Gastrocnemius medialis (tissue), 4 donors: ENCODE data around the gene HMGA1. TPM values are rescaled to one million over a fixed set of nuclear protein-coding genes. Genes with fewer than 3 reads are reported as not detected.

Source experiments
- ATAC-seq, 2 donors: fragments of 150-250 bp; one replicate each; pipeline ENCODE4 v1.9.1; 2016
- DNase-seq, 2 donors: peaks; one replicate each; pipeline ENCODE4 v3.0.0-alpha.2; 2019
- H3K27ac ChIP-seq, 4 donors: fragments of 200-600 bp; sonication (generic); 1 replicate in 1 of 4; 2 replicates in 3 of 4; pipeline ENCODE4 v1.5.1; 2016 to 2018; ENCODE audit warnings: mild to moderate bottlenecking in 2 of 4, moderate library complexity in 1 of 4
- H3K27me3 ChIP-seq, 3 donors: fragments of 200-600 bp; sonication (generic) in 2 of 3; 1 replicate in 1 of 3; 2 replicates in 2 of 3; pipeline versions ENCODE4 v1.5.1 to v1.6.0; 2016 to 2019; ENCODE audit warnings: mild to moderate bottlenecking in 1 of 3, moderate library complexity in 1 of 3
- H3K36me3 ChIP-seq, 2 donors: fragments of 200-600 bp; sonication (generic) in 1 of 2; one replicate each; pipeline ENCODE4 v1.5.1; 2017 to 2018
- H3K4me1 ChIP-seq, 2 donors: fragments of 200-600 bp; sonication (generic) in 1 of 2; one replicate each; pipeline ENCODE4 v1.5.1; 2016 to 2017; ENCODE audit warnings: mild to moderate bottlenecking in 2 of 2
- H3K4me3 ChIP-seq, 4 donors: fragments of 200-600 bp; sonication (generic) in 3 of 4; 1 replicate in 1 of 4; 2 replicates in 3 of 4; pipeline ENCODE4 v1.5.1; 2016 to 2019; ENCODE audit warnings: mild to moderate bottlenecking in 2 of 4
- H3K9me3 ChIP-seq, 3 donors: fragments of 200-600 bp; sonication (generic) in 2 of 3; 1 replicate in 1 of 3; 2 replicates in 2 of 3; pipeline ENCODE4 v1.5.1; 2016 to 2019
- POLR2A ChIP-seq, 2 donors: fragments of 450-650 bp; IDR thresholded peaks; one replicate each; pipeline ENCODE4 v1.6.1; 2017; ENCODE audit warnings: antibody characterized with exemption in 2 of 2, mild to moderate bottlenecking in 2 of 2, moderate library complexity in 2 of 2
- in situ Hi-C, 4 donors: fragments of 200-750 bp; cut with MboI; loops; one replicate each; pipeline versions ENCODE4 v1.15.0 to v1.8.0; 2017; ENCODE audit warnings: low sequenced_read_pairs in 4 of 4
- intact Hi-C: fragments of 100-400 bp; cut with DNase I; formaldehyde crosslinking; loops from one replicate; pipeline ENCODE4 v1.15.1; 2023; ENCODE audit warnings: low total_unique reads
- total RNA-seq, 4 donors: library from RNA; depleted of rRNA; stranded (reverse); fragments of >200 nt; gene quantifications; one replicate each; pipeline versions ENCODE4 v1.1.0 to v1.2.3, GENCODE V29; 2016
- TF ChIP-seq, protein P1 (sequence below), 5 experiments: fragments of 450-650 bp in 3 of 5; fragments of 200-600 bp in 2 of 5; sonication (generic) in 2 of 5; IDR thresholded peaks in 4 of 5; conservative IDR thresholded peaks in 1 of 5; 1 replicate in 4 of 5; 2 replicates in 1 of 5; pipeline ENCODE4 v1.5.1; 2016 to 2019; ENCODE audit warnings: antibody characterized with exemption in 5 of 5, mild to moderate bottlenecking in 3 of 5, moderate library complexity in 3 of 5

The HMGA1 gene
- total RNA-seq, 4 donors from 2014 or later: 74.1 to 163 (median 154) TPM

DNA sequence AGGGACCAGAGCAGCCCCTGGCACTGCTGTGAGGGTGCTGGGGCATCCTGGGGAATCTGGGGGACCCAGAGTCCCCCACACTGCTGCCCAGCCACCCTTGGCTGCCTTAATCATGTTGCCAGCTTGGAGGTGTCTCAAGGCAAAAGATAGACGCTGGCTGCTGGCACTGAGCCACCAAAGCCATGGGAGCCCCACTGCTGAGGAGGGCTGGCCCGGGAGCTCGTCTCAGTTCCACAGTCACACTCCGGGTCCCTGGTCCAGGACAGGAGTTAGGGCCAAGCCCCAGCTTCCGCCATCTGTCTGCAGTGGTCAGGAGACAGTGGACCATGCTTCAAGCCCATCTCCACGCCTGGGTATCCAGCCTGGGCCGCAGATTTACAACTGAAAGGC lies 41.0 kb upstream of the HMGA1 start:
- in situ Hi-C loops (loop anchor here in 3 of 4 donors (10.0 to 25.0 kb wide), 3 partner anchors 209 to 417 kb away; no protein-coding TSS in a partner anchor), intact Hi-C loops (loop anchor here (1.0 kb wide), 2 partner anchors 54 to 220 kb away; partner anchors contain the start of gene SMIM29)
- ATAC-seq (no peak), DNase-seq (no peak)
- Histone ChIP-seq H3K27ac (no peak overlapping the region), H3K27me3 (no peaks in the 10 kb centered on the region), H3K4me1 (peaks cover 3 to 5% of the 10 kb centered on the region in 2 donors), H3K36me3 (no peaks in the 10 kb centered on the region), H3K9me3 (no peaks in the 10 kb centered on the region), H3K4me3 (peak overlapping the region in 3 of 4 donors; percentile 58 to 87 (median 70))
- no peak for TF ChIP-seq POLR2A (IDR thresholded peaks at IDR 0.05)
- TF ChIP-seq, protein P1, sequence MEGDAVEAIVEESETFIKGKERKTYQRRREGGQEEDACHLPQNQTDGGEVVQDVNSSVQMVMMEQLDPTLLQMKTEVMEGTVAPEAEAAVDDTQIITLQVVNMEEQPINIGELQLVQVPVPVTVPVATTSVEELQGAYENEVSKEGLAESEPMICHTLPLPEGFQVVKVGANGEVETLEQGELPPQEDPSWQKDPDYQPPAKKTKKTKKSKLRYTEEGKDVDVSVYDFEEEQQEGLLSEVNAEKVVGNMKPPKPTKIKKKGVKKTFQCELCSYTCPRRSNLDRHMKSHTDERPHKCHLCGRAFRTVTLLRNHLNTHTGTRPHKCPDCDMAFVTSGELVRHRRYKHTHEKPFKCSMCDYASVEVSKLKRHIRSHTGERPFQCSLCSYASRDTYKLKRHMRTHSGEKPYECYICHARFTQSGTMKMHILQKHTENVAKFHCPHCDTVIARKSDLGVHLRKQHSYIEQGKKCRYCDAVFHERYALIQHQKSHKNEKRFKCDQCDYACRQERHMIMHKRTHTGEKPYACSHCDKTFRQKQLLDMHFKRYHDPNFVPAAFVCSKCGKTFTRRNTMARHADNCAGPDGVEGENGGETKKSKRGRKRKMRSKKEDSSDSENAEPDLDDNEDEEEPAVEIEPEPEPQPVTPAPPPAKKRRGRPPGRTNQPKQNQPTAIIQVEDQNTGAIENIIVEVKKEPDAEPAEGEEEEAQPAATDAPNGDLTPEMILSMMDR (IDR thresholded peaks at IDR 0.05 in 4 of 5, conservative IDR thresholded peaks at IDR 0.05 in 1 of 5): no peak

DNA sequence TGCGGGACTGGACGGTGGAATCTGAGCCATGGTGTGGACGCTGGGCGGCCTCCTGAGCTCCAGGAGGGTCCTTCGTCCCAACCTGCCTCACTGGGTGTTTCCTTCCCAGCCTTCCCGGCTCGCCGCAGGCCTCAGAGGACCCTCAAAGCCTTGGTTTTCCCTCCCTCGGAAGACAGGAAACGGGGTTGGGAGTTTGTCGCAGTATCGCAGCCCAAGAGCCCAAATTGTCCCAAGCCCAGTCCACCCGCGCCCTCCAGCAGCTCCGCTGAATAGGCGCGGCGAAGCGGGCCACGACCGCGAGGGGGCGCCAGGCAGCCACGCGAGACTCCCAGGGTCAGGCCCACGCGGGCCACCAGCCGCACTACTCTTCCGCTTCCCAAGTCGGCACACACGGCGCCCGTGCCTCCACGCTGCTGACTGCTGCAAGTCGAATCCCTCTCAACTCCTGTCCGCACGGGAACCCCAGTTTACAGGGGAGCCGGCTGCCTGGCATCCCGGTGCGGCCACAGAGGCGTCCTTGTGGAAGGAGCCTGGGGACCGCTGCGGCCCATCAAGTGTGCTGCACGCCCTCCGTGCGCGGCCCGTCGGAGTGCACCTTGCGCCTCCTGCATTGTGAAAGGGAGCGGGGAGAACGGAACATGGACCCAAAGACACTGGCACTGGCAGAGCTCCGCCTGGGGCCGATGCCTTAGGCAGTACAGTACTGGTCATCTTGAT lies 40.4 kb upstream of the HMGA1 start:
- DNase-seq (peak; percentile 62 to 76), ATAC-seq (peak; percentile 95 to 98)
- no peaks in the 10 kb centered on the region for H3K9me3 ChIP-seq
- peak overlapping the region; percentile 56 to 87 (median 64) for H3K4me3 ChIP-seq
- no peaks in the 10 kb centered on the region for H3K36me3 ChIP-seq
- intact Hi-C loops (loop anchor here (1.0 kb wide), 2 partner anchors 53 to 219 kb away; partner anchors contain the start of gene SMIM29), in situ Hi-C loops (loop anchor here in 3 of 4 donors (10.0 to 25.0 kb wide), 3 partner anchors 209 to 416 kb away; no protein-coding TSS in a partner anchor)
- TF ChIP-seq POLR2A (IDR thresholded peaks at IDR 0.05): no peak
- TF ChIP-seq, protein P1 (IDR thresholded peaks at IDR 0.05 in 4 of 5, conservative IDR thresholded peaks at IDR 0.05 in 1 of 5): peak; percentile 94 to 98 (median 98)
- H3K4me1 ChIP-seq: peaks cover 3 to 5% of the 10 kb centered on the region in 2 donors
- no peak overlapping the region for H3K27ac ChIP-seq
- no peaks in the 10 kb centered on the region for H3K27me3 ChIP-seq

DNA sequence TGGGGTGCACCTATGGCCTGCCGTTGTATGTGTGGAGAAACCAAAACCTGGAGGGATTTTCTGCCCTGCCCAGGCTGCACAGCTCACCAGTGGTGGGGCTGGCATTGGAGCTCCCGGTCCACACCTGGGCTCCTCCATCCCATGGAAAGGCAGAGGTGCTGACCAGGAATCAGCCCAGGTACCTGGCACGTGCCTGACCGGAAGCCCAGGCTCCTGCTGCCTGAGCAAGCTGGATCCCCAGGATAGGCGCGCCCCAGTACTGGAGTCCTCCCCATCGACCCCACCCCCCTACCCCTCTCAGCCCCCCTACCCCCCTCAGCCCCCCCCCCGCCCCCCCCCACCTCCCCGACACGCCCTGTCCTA lies 39.9 kb upstream of the HMGA1 start:
- Histone ChIP-seq H3K27me3 (no peaks in the 10 kb centered on the region), H3K4me3 (peak overlapping the region; percentile 56 to 87 (median 64)), H3K27ac (no peak overlapping the region), H3K9me3 (no peaks in the 10 kb centered on the region), H3K4me1 (peaks cover 3 to 5% of the 10 kb centered on the region in 2 donors), H3K36me3 (no peaks in the 10 kb centered on the region)
- intact Hi-C loops: loop anchor here (1.0 kb wide), 2 partner anchors 52 to 218 kb away; partner anchors contain the start of gene SMIM29
- ATAC-seq (no peak), DNase-seq (no peak)
- no peak for TF ChIP-seq POLR2A (IDR thresholded peaks at IDR 0.05)
- TF ChIP-seq, protein P1 (IDR thresholded peaks at IDR 0.05 in 4 of 5, conservative IDR thresholded peaks at IDR 0.05 in 1 of 5): no peak
- in situ Hi-C loops: loop anchor here in 3 of 4 donors (10.0 to 25.0 kb wide), 3 partner anchors 208 to 415 kb away; no protein-coding TSS in a partner anchor

DNA sequence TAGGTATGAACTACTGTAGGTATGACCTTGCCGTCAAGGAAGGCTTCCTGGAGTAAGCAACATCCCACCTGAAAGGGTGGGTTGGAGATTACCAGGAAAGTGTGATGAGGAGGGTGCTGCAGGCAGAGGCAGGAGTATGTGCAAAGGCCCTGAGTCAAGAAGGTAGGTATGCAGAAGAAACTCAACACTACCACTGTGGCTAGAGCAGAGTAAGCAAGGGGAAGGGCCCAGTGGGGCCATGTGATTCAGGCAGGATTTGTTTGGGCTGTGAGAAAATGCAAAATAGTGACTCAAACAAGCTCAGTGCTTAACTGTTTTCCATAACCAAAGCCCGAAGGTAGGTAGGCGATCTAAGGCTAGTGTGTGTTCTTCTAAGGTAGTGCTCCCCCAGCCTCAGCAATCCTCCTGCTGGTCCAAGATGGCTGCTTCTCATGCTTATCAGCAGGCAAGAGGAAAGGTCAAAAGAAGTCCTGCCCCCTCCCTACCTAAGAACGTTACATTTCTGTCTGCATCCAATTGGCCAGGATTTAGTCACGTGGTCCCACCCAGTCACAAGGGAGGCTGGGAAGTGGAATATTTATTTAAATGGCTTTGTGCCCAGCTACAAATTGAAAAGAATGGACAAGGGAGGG lies 36.2 kb upstream of the HMGA1 start:
- ATAC-seq (no peak), DNase-seq (no peak)
- no peak overlapping the region for H3K4me3 ChIP-seq
- no peaks in the 10 kb centered on the region for H3K27me3 ChIP-seq
- in situ Hi-C loops: loop anchor here in 1 of 4 donors (25.0 kb wide), 1 partner anchor 412 kb away; no protein-coding TSS in a partner anchor
- no peaks in the 10 kb centered on the region for H3K9me3 ChIP-seq
- peaks cover 3 to 5% of the 10 kb centered on the region in 2 donors for H3K4me1 ChIP-seq
- H3K27ac ChIP-seq: no peak overlapping the region
- TF ChIP-seq, protein P1 (IDR thresholded peaks at IDR 0.05 in 4 of 5, conservative IDR thresholded peaks at IDR 0.05 in 1 of 5): no peak
- no peak for TF ChIP-seq POLR2A (IDR thresholded peaks at IDR 0.05)
- no peaks in the 10 kb centered on the region for H3K36me3 ChIP-seq
- intact Hi-C loops: no loop called here
